ENCODE measurements around the gene NME7.
"Not testable (repeated sequence)": the region's sequence is repeated elsewhere in the genome, so short reads cannot be mapped to it uniquely, and the experiment has no call there.

Gene NME7

DNA sequence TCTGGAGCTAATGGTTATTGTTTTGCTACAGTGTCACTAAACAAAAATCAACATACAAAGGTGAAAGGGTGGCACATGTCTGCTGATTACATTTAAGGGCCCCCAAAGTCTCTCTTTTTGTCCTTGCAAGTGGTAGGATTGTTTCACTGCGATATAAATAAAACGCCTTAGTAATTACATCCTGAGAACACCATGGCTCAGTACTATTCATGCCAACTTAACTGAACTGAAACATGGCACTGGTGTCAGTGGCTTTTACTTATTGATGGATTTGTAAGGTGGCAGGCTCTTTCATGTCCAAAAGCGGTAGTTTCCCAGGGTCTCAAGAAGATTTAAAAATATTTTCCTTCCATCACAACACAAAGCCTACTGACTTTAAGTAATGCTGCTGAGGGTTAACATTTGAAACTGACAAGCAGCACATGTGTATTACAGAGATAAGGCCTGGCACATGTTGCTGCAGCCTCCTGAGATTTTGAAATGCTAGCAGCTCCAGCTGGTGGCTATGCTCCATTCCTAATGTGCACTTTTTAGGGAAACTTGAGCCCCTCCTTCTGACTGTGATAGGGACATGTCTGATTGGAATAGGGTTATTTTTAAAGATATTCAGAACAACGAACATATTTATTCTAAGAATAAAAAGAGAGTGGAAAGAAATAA is 174.3 kb downstream of the NME7 start:
- Mint-ChIP-seq H3K27me3 (ENCODE audit: low read depth) (no peaks in the 10 kb centered on the region), H3K36me3 (ENCODE audit: low read depth) (peaks cover 4% of the 10 kb centered on the region), H3K9me3 (peaks cover 8% of the 10 kb centered on the region), H3K4me1 (peaks cover 11% of the 10 kb centered on the region), H3K27ac (peak overlapping the region; percentile 18 to 67 (median 36)), H3K4me3 (no peak overlapping the region)
- TF ChIP-seq, protein P1, sequence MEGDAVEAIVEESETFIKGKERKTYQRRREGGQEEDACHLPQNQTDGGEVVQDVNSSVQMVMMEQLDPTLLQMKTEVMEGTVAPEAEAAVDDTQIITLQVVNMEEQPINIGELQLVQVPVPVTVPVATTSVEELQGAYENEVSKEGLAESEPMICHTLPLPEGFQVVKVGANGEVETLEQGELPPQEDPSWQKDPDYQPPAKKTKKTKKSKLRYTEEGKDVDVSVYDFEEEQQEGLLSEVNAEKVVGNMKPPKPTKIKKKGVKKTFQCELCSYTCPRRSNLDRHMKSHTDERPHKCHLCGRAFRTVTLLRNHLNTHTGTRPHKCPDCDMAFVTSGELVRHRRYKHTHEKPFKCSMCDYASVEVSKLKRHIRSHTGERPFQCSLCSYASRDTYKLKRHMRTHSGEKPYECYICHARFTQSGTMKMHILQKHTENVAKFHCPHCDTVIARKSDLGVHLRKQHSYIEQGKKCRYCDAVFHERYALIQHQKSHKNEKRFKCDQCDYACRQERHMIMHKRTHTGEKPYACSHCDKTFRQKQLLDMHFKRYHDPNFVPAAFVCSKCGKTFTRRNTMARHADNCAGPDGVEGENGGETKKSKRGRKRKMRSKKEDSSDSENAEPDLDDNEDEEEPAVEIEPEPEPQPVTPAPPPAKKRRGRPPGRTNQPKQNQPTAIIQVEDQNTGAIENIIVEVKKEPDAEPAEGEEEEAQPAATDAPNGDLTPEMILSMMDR (IDR thresholded peaks at IDR 0.05; ENCODE audit: unreplicated experiment in 3 of 3): no peak

DNA sequence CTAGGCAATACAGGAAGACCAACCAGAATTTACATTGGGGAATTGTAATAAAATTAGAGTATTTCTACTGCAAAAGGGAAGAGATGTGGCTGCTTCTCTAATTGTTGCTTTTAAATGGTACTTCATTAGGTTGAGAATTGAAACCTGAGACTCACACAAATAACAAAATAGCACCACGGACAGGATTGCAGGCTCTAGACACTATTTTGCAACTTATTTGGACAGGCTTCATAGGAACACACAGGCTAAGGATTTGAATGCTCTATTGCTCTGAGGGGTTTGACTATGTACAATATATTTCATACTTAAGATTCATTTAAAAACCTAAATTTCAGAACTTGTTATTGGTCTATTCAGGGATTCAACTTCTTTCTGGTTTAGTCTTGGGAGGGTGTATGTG is 181.5 kb downstream of the NME7 start:
- Mint-ChIP-seq H3K4me3 (no peak overlapping the region), H3K27me3 (ENCODE audit: low read depth) (no peaks in the 10 kb centered on the region), H3K27ac (no peak overlapping the region), H3K4me1 (peaks cover 18% of the 10 kb centered on the region), H3K9me3 (no peaks in the 10 kb centered on the region), H3K36me3 (ENCODE audit: low read depth) (no peaks in the 10 kb centered on the region)
- TF ChIP-seq, protein P1 (IDR thresholded peaks at IDR 0.05; ENCODE audit: unreplicated experiment in 3 of 3): no peak

DNA sequence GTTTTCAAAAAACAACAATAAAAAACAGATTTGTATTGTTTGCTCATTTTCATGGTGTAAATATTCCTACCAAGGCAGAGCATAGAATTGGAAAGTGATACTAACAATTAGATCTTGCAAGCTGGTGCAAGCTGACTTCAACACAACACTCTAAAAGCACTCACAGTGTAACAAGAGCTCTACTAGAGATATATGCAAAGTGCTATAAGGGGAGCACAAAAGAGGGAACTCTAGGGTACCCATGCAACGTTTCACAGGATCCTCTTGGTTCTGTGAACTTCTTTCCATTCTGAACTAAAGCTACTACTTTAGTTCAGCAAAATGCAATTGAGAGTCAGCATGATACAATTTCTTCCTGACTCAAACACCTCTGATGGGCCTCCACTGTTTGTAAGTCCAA is 182.8 kb downstream of the NME7 start:
- Mint-ChIP-seq H3K36me3 (ENCODE audit: low read depth) (no peaks in the 10 kb centered on the region), H3K27ac (no peak overlapping the region), H3K27me3 (ENCODE audit: low read depth) (no peaks in the 10 kb centered on the region), H3K4me1 (peaks cover 18% of the 10 kb centered on the region), H3K9me3 (no peaks in the 10 kb centered on the region), H3K4me3 (no peak overlapping the region)
- TF ChIP-seq, protein P1 (IDR thresholded peaks at IDR 0.05; ENCODE audit: unreplicated experiment in 3 of 3): no peak

DNA sequence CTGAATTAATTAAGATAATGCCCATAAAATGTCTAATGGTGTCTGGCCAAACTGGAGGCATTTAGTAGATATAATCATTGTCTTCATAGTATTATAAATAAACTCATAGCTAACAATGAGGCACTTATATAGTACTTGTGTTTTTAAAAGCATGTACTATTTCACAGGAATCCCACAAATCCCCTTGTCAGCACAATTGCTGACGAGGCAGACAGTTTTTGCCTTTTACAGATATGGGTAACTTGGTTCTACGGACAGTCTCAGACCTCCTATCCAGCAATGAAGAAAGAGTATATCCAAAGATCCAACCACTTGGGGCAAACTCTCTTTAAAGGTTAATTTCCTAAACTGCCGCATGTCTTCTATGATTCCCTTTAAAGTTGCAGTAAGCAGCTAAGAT is 187.4 kb downstream of the NME7 start:
- H3K27ac Mint-ChIP-seq: no peak overlapping the region
- H3K4me1 Mint-ChIP-seq: peaks cover 1% of the 10 kb centered on the region
- H3K27me3 Mint-ChIP-seq (ENCODE audit: low read depth): no peaks in the 10 kb centered on the region
- TF ChIP-seq, protein P1 (IDR thresholded peaks at IDR 0.05; ENCODE audit: unreplicated experiment in 3 of 3): no peak
- no peak overlapping the region for H3K4me3 Mint-ChIP-seq
- no peaks in the 10 kb centered on the region for H3K36me3 Mint-ChIP-seq (ENCODE audit: low read depth)
- no peaks in the 10 kb centered on the region for H3K9me3 Mint-ChIP-seq

DNA sequence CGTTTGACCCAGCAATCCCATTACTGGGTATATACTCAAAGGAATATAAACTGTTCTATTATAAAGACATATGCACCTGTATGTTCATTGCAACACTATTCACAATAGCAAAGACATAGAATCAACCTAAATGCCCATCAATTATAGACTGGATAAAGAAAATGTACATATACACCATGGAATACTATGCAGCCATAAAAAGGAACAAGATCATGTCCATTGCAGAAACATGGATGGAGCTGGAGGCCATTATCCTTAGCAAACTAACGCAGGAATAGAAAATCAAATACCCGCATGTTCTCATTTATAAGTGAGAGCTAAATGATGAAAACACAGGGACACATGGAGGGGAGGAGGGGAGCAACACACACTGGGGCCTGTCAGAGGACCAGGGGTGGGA is 188.2 kb downstream of the NME7 start:
- not testable (repeated sequence) for H3K4me3 Mint-ChIP-seq; H3K27me3 Mint-ChIP-seq (ENCODE audit: low read depth); H3K36me3 Mint-ChIP-seq (ENCODE audit: low read depth); H3K9me3 Mint-ChIP-seq; H3K27ac Mint-ChIP-seq; H3K4me1 Mint-ChIP-seq

DNA sequence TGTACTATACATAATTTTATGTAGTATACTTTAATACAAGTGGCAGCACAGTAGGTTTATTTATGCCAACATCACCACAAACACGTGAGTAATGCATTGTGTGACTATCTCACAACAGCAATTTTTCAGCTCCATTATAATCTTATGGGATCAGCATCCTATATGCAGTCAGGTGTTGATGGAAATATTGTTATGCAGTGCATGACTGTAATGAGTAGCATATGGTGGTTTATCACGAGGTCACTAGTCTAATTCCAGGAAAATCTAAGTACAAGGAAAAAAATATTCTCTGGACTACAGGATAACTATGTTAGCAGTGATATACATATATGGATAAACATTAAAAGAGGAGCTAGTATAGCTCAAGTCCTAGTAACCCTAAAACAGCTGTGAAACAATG is 192.1 kb downstream of the NME7 start:
- TF ChIP-seq, protein P1 (IDR thresholded peaks at IDR 0.05; ENCODE audit: unreplicated experiment in 3 of 3): no peak
- Mint-ChIP-seq H3K9me3 (no peaks in the 10 kb centered on the region), H3K27ac (no peak overlapping the region), H3K36me3 (ENCODE audit: low read depth) (no peaks in the 10 kb centered on the region), H3K4me1 (no peaks in the 10 kb centered on the region), H3K4me3 (no peak overlapping the region), H3K27me3 (ENCODE audit: low read depth) (no peaks in the 10 kb centered on the region)
